NCI-H510A treated with DMSO at 0.1 percent for 48 hours (cell line): Measurements from ENCODE around the gene ADAMTS16.

Source experiments
- DNase-seq: peaks from one replicate; lab custom pipeline; 2025; lab: John Stamatoyannopoulos, UW

ADAMTS16 gene

DNA sequence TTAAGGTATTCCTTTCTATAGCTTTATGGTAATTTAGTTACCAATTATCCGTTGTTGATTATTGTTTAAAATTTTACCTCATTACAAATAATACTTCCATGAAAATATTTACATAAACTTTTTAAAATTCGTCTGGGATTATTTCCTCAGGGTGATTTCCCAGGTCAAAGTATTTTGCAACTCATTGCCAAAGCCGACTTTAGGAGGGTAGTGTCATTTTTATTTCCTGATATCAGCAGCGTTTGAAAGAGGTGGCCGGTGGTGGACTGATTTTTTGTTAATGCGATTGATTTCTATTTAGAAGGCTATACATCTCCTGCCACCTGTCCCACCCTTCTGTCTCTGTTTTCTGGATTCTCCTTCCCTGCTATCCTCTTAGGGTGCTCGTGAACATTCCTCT, 4.3 kb downstream of the ADAMTS16 start:
- DNase-seq: no peak

- no peak for DNase-seq
Observed at GRCh38 chr5:5145651-5146529, 5.8 kb downstream of the ADAMTS16 start.

GRCh38 chr5:5146530-5147160, 6.5 kb downstream of the ADAMTS16 start:
- DNase-seq: no peak

DNA sequence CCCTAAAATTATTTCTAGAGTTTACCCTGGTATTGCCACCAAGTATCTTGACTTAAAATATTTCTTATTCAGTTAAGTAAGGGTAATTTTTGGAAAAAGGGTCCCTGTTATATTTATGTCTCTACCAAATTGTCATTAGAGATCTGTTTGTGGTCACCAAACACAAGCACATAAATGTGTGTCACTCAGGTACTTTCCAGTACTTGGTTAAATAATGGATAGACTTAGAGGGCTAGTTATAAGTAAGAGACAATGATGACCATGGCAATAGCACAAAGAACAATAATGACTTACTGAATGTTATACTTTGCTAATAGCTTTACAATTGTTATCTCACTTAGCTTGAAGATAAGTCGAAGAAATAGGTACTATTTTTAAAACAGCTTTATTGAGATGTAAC, 9.0 kb downstream of the ADAMTS16 start:
- no peak for DNase-seq

DNA sequence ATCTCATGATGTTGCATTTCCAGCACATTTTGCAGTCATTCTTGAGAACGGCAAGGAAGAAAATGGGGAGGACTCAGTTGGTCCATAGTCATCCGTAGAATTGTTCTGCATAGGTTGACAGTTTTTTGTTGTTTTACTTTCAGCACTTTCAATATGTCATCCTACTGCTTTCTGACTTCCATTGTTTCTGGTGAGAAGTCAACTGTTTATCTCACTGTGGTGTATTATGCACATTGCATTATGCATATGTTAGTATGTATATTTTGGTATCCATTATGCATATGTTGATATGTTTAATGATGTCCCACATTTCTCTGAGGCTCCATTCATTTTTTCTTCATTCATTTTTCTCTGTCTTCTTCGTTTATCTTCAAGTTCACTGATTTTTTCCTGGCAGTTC, 10.5 kb downstream of the ADAMTS16 start:
- DNase-seq: no peak

- DNase-seq: no peak
Observed at GRCh38 chr5:5154733-5155132, 14.6 kb downstream of the ADAMTS16 start.

- DNase-seq: no peak
Observed at GRCh38 chr5:5155617-5156016, 15.5 kb downstream of the ADAMTS16 start.

- DNase-seq: no peak
Observed at GRCh38 chr5:5156471-5157082, 16.4 kb downstream of the ADAMTS16 start.

DNA sequence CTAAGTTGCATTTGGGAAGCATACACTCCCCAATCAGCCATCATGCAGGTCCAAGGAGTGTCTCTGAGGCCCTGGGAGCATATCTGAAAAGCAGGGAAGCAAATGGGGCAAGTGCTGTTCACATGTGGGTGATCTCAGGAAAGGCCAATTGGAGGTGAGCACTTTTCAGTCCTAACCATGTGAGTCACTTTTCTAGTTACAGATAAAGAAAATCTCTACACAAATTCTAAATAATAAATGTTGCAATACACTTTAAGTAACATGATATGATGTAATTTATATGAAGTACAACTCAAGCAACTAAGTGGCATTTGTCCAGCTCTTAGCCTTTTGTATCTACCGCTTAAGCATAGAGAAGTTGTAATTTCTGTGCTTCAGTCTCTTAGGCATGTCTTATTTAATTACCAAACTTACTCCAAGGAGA, 18.4 kb downstream of the ADAMTS16 start:
- DNase-seq: no peak

- DNase-seq: no peak
Observed at GRCh38 chr5:5159282-5160103, 19.4 kb downstream of the ADAMTS16 start.

- no peak for DNase-seq
Observed at GRCh38 chr5:5164163-5164562, 24.0 kb downstream of the ADAMTS16 start.

GRCh38 chr5:5165541-5166002, 25.4 kb downstream of the ADAMTS16 start:
- DNase-seq: no peak

GRCh38 chr5:5169466-5169865, 29.3 kb downstream of the ADAMTS16 start:
- no peak for DNase-seq

DNA sequence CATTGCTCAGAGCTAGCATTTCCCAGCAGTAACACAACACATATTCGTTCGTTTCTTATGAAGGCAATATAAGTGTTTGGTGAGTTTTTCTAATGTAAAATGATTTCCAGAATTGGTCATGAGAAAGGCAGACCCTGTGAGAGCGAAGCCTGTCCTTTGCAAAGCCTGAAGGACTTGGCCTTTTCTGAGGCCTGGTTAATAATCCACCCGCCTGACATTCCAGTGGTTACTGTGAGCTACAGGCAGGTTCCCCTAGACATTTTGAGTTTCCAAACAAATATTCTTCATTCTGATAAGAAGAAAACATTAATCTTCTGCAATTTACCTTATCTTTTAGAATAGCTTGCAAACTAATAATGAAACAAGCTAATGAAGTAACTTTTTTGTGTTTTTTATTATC, 38.0 kb downstream of the ADAMTS16 start:
- DNase-seq: no peak

- DNase-seq: no peak
Observed at GRCh38 chr5:5178580-5178979, 38.5 kb downstream of the ADAMTS16 start.

DNA sequence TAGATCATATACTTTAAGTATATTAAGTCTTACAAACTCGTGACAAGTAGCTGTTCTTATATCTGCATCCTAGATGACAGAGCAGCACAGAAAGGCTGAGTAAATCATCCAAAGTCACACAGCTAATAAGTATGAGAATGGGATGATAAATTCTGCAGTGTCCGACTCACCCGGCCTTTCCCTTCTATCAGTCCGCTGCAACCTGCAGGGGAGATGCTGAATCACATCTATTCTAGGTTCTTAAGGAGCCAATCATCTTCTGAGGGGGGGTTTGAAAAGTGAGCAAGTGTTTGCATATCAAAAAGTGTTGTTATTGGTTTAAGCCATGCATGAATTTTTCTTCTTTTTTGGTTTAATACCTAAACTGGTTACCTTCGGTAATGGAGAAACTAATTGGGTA, 38.9 kb downstream of the ADAMTS16 start:
- DNase-seq: no peak

GRCh38 chr5:5179597-5179996, 39.5 kb downstream of the ADAMTS16 start:
- no peak for DNase-seq

GRCh38 chr5:5181650-5182324, 41.7 kb downstream of the ADAMTS16 start:
- no peak for DNase-seq

- DNase-seq: no peak
Observed at GRCh38 chr5:5182508-5183188, 42.5 kb downstream of the ADAMTS16 start.

- no peak for DNase-seq
Observed at GRCh38 chr5:5183189-5183699, 43.1 kb downstream of the ADAMTS16 start.

DNA sequence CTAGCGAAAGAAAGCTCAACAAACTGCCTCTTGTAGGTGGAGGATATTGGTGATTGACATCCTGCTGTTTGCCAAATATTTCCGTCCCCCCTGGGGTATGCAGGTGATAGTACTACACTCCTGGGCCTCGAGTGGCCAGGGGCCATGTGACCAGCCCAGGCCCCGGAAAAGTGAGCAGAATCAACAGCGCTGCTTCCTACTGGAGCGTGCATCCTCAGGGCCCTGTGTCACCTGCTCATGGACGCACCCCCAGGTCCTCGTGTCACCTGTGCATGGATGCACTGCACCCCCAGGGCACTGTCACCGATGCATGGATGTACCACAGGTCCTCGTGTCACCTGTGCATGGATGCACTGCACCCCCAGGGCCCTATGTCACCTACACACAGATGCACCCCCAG, 43.8 kb downstream of the ADAMTS16 start:
- DNase-seq: no peak
